ENCODE data around the gene CHST15. TPM values are rescaled to one million over a fixed set of nuclear protein-coding genes. Genes with fewer than 3 reads are reported as not detected.

Gene CHST15
- total and polyA plus RNA-seq, 4 donors, result 30.7 to 46.2 (median 33.3) TPM

- Histone ChIP-seq H3K4me1 (ENCODE audit: control insufficient read depth, insufficient read depth, low read length) (peaks cover 7% of the 10 kb centered on the region), H3K36me3 (ENCODE audit: control insufficient read depth, insufficient read depth, low read length) (peaks cover 51% of the 10 kb centered on the region), H3K27ac (ENCODE audit: low read depth, low read length) (no peak overlapping the region), H3K27me3 (ENCODE audit: control insufficient read depth, insufficient read depth, low read length) (no peaks in the 10 kb centered on the region), H3K4me3 (ENCODE audit: low read depth, low read length) (no peak overlapping the region), H3K9me3 (ENCODE audit: control insufficient read depth, insufficient read depth, low read length) (no peaks in the 10 kb centered on the region)
- DNase-seq (ENCODE audit: low read depth in 4 of 6, low spot score in 6 of 6), result no peak
- WGBS (ENCODE audit: insufficient coverage), result 95% methylated on average over 4 of the region's 5 CpGs
These were observed 81.3 kb downstream of the CHST15 start for GRCh38 chr10:124012066-124012465.

- DNase-seq (ENCODE audit: low read depth in 4 of 6, low spot score in 6 of 6), result no peak
- Histone ChIP-seq H3K9me3 (ENCODE audit: control insufficient read depth, insufficient read depth, low read length) (no peaks in the 10 kb centered on the region), H3K27me3 (ENCODE audit: control insufficient read depth, insufficient read depth, low read length) (no peaks in the 10 kb centered on the region), H3K36me3 (ENCODE audit: control insufficient read depth, insufficient read depth, low read length) (peaks cover 56% of the 10 kb centered on the region), H3K4me1 (ENCODE audit: control insufficient read depth, insufficient read depth, low read length) (peaks cover 9% of the 10 kb centered on the region), H3K4me3 (ENCODE audit: low read depth, low read length) (no peak overlapping the region), H3K27ac (ENCODE audit: low read depth, low read length) (no peak overlapping the region)
- WGBS (ENCODE audit: insufficient coverage), result 91% methylated on average over 11 of the region's 11 CpGs
These were observed 81.9 kb downstream of the CHST15 start for GRCh38 chr10:124011464-124011863.

GRCh38 chr10:124010563-124011131 is 82.8 kb downstream of the CHST15 start:
- DNase-seq (ENCODE audit: low read depth in 4 of 6, low spot score in 6 of 6), result no peak
- Histone ChIP-seq H3K36me3 (ENCODE audit: control insufficient read depth, insufficient read depth, low read length) (peaks cover 51% of the 10 kb centered on the region), H3K4me1 (ENCODE audit: control insufficient read depth, insufficient read depth, low read length) (peaks cover 17% of the 10 kb centered on the region), H3K4me3 (ENCODE audit: low read depth, low read length) (no peak overlapping the region), H3K27me3 (ENCODE audit: control insufficient read depth, insufficient read depth, low read length) (no peaks in the 10 kb centered on the region), H3K9me3 (ENCODE audit: control insufficient read depth, insufficient read depth, low read length) (no peaks in the 10 kb centered on the region), H3K27ac (ENCODE audit: low read depth, low read length) (no peak overlapping the region)
- 75% methylated on average over 21 of the region's 22 CpGs for WGBS (ENCODE audit: insufficient coverage)

- H3K4me3 ChIP-seq (ENCODE audit: low read depth, low read length), result no peak overlapping the region
- no peaks in the 10 kb centered on the region for H3K27me3 ChIP-seq (ENCODE audit: control insufficient read depth, insufficient read depth, low read length)
- H3K9me3 ChIP-seq (ENCODE audit: control insufficient read depth, insufficient read depth, low read length), result no peaks in the 10 kb centered on the region
- DNase-seq (ENCODE audit: low read depth in 4 of 6, low spot score in 6 of 6), result no peak
- H3K27ac ChIP-seq (ENCODE audit: low read depth, low read length), result no peak overlapping the region
- peaks cover 17% of the 10 kb centered on the region for H3K4me1 ChIP-seq (ENCODE audit: control insufficient read depth, insufficient read depth, low read length)
- H3K36me3 ChIP-seq (ENCODE audit: control insufficient read depth, insufficient read depth, low read length), result peaks cover 49% of the 10 kb centered on the region
- 96% methylated on average over 20 of the region's 20 CpGs for whole genome bisulfite sequencing (ENCODE audit: insufficient coverage)
These were observed 83.4 kb downstream of the CHST15 start for GRCh38 chr10:124010024-124010423.

- Histone ChIP-seq H3K4me1 (ENCODE audit: control insufficient read depth, insufficient read depth, low read length) (peaks cover 17% of the 10 kb centered on the region), H3K9me3 (ENCODE audit: control insufficient read depth, insufficient read depth, low read length) (no peaks in the 10 kb centered on the region), H3K27me3 (ENCODE audit: control insufficient read depth, insufficient read depth, low read length) (no peaks in the 10 kb centered on the region), H3K27ac (ENCODE audit: low read depth, low read length) (no peak overlapping the region), H3K36me3 (ENCODE audit: control insufficient read depth, insufficient read depth, low read length) (peaks cover 48% of the 10 kb centered on the region), H3K4me3 (ENCODE audit: low read depth, low read length) (no peak overlapping the region)
- 93% methylated on average over 14 of the region's 16 CpGs for WGBS (ENCODE audit: insufficient coverage)
- DNase-seq (ENCODE audit: low read depth in 4 of 6, low spot score in 6 of 6), result no peak
These were observed 84.0 kb downstream of the CHST15 start for GRCh38 chr10:124009231-124010015.

GRCh38 chr10:124008681-124009080 is 84.7 kb downstream of the CHST15 start:
- Histone ChIP-seq H3K4me1 (ENCODE audit: control insufficient read depth, insufficient read depth, low read length) (peaks cover 22% of the 10 kb centered on the region), H3K27ac (ENCODE audit: low read depth, low read length) (no peak overlapping the region), H3K9me3 (ENCODE audit: control insufficient read depth, insufficient read depth, low read length) (no peaks in the 10 kb centered on the region), H3K4me3 (ENCODE audit: low read depth, low read length) (no peak overlapping the region), H3K36me3 (ENCODE audit: control insufficient read depth, insufficient read depth, low read length) (peaks cover 51% of the 10 kb centered on the region), H3K27me3 (ENCODE audit: control insufficient read depth, insufficient read depth, low read length) (no peaks in the 10 kb centered on the region)
- DNase-seq (ENCODE audit: low read depth in 4 of 6, low spot score in 6 of 6), result no peak
- WGBS (ENCODE audit: insufficient coverage), result 91% methylated on average over 7 of the region's 10 CpGs

- no peak overlapping the region for H3K27ac ChIP-seq (ENCODE audit: low read depth, low read length)
These were observed 85.2 kb downstream of the CHST15 start for GRCh38 chr10:124008187-124008586.

GRCh38 chr10:124007773-124008145 is 85.6 kb downstream of the CHST15 start:
- H3K27ac ChIP-seq (ENCODE audit: low read depth, low read length), result no peak overlapping the region
- no peaks in the 10 kb centered on the region for H3K9me3 ChIP-seq (ENCODE audit: control insufficient read depth, insufficient read depth, low read length)
- peaks cover 50% of the 10 kb centered on the region for H3K36me3 ChIP-seq (ENCODE audit: control insufficient read depth, insufficient read depth, low read length)
- H3K4me3 ChIP-seq (ENCODE audit: low read depth, low read length), result no peak overlapping the region
- 79% methylated on average over 6 of the region's 8 CpGs for WGBS (ENCODE audit: insufficient coverage)
- peaks cover 22% of the 10 kb centered on the region for H3K4me1 ChIP-seq (ENCODE audit: control insufficient read depth, insufficient read depth, low read length)
- DNase-seq (ENCODE audit: low read depth in 4 of 6, low spot score in 6 of 6), result no peak
- no peaks in the 10 kb centered on the region for H3K27me3 ChIP-seq (ENCODE audit: control insufficient read depth, insufficient read depth, low read length)

More at GRCh38 chr10:124008187-124008586, 85.2 kb downstream of the CHST15 start:
- Histone ChIP-seq H3K4me1 (ENCODE audit: control insufficient read depth, insufficient read depth, low read length) (peaks cover 22% of the 10 kb centered on the region), H3K4me3 (ENCODE audit: low read depth, low read length) (no peak overlapping the region), H3K9me3 (ENCODE audit: control insufficient read depth, insufficient read depth, low read length) (no peaks in the 10 kb centered on the region), H3K36me3 (ENCODE audit: control insufficient read depth, insufficient read depth, low read length) (peaks cover 50% of the 10 kb centered on the region), H3K27me3 (ENCODE audit: control insufficient read depth, insufficient read depth, low read length) (no peaks in the 10 kb centered on the region)
- DNase-seq (ENCODE audit: low read depth in 4 of 6, low spot score in 6 of 6), result no peak
- 57% methylated on average over 12 of the region's 14 CpGs for WGBS (ENCODE audit: insufficient coverage)

GRCh38 chr10:124007102-124007772 is 86.2 kb downstream of the CHST15 start:
- H3K27me3 ChIP-seq (ENCODE audit: control insufficient read depth, insufficient read depth, low read length), result no peaks in the 10 kb centered on the region
- peaks cover 22% of the 10 kb centered on the region for H3K4me1 ChIP-seq (ENCODE audit: control insufficient read depth, insufficient read depth, low read length)
- H3K4me3 ChIP-seq (ENCODE audit: low read depth, low read length), result no peak overlapping the region
- no peak for DNase-seq (ENCODE audit: low read depth in 4 of 6, low spot score in 6 of 6)
- 89% methylated on average over 8 of the region's 16 CpGs for WGBS (ENCODE audit: insufficient coverage)
- H3K27ac ChIP-seq (ENCODE audit: low read depth, low read length), result no peak overlapping the region
- peaks cover 49% of the 10 kb centered on the region for H3K36me3 ChIP-seq (ENCODE audit: control insufficient read depth, insufficient read depth, low read length)
- no peaks in the 10 kb centered on the region for H3K9me3 ChIP-seq (ENCODE audit: control insufficient read depth, insufficient read depth, low read length)

Data from spinal cord (tissue), 10 donors.